Umbilical cord (tissue), 2 donors: ENCODE results near the gene TNFSF9. TPM values are rescaled to one million over a fixed set of nuclear protein-coding genes. Genes with fewer than 3 reads are reported as not detected.

Experiments
- DNase-seq: peaks from one replicate; pipeline ENCODE4 v3.0.0-alpha.2; 2015; ENCODE audit warnings: low spot score
- total RNA-seq: library from RNA; depleted of rRNA; stranded (reverse); fragments of >200 nt; gene quantifications from one replicate; pipeline ENCODE4 v1.2.3, GENCODE V29; 2014; ENCODE audit warnings: low replicate concordance; ENCODE audit not compliant: insufficient read depth

TNFSF9 gene, protein sequence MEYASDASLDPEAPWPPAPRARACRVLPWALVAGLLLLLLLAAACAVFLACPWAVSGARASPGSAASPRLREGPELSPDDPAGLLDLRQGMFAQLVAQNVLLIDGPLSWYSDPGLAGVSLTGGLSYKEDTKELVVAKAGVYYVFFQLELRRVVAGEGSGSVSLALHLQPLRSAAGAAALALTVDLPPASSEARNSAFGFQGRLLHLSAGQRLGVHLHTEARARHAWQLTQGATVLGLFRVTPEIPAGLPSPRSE
- total RNA-seq = not detected

DNA sequence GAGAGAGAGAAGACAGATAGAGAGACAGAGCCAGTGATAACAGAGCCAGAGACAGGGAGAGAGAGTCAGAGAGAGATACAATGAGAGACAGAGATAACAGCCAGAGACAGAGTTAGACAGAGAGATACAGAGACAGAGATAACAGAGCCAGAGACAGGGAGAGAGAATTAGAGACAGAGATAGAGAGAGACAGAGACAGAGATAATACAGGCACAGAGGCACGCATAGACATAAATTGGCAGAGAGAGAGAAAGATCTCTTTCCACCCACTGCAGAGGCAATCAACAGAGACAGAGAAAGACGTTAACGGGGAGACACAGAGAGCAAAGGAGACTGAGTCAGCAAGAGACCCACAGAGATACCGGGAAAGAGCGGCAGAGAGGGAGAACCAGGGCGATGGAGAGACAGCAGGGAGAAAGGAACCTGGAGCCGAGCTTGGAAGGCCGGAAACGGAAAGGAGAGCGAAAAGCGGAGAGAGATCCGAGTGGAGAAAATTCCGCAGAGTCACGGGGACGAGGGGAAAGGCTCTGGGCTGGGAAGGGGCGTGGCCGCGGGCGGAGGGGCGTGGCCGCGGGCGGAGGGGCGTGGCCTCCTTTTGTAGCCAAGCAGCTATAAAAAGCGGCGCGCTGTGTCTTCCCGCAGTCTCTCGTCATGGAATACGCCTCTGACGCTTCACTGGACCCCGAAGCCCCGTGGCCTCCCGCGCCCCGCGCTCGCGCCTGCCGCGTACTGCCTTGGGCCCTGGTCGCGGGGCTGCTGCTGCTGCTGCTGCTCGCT is at the start of gene TNFSF9:
Gene TNFSF9 (plus strand): TSS at position 641 of the 777 bp plus-strand sequence. CDS start 11 bp downstream, at position 652.
- DNase-seq = peak; percentile 85

DNA sequence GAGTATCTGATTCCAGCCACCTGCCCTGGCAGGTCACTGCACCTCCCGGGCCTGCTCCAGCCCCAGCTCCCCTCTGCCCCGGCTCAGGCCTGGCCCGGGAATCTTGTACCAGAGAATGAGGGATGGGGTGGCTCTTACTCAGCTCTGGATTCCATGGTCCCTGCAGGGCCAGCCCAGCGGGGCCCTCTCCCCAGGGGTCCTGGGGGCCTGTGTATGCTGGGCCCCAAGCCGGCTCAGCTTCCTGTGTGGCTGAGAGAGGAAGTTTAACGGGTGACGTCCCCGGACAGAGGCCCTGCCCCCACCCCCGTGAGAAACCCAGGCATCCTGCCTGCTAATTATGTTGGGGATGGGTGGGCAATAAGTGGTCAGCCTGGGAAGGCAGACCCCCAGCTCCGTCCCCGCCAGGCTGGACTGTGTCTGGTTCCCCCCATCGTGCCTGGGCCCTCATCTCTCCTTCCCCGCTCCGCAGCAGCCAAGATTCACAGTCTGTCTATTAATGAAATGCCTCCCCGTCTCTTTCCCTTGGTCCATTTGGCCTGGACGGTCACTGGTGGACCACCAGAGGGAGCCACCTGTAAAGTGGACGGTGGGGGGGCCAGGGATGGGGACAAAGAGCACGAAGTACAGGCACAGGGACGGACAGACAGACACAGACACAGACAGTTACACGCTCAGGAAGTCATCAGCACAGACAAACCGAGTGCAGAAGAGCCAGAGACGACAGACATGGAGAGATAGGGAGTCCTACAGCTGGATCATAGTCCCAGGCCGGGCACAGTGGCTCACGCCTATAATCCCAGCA is 49.1 kb upstream of the TNFSF9 start, which contains the start of gene DENND1C:
Gene DENND1C (minus strand): TSS at position 247 of the 802 bp plus-strand sequence. CDS start 92 bp downstream, at position 155.
- DNase-seq = no peak

DNA sequence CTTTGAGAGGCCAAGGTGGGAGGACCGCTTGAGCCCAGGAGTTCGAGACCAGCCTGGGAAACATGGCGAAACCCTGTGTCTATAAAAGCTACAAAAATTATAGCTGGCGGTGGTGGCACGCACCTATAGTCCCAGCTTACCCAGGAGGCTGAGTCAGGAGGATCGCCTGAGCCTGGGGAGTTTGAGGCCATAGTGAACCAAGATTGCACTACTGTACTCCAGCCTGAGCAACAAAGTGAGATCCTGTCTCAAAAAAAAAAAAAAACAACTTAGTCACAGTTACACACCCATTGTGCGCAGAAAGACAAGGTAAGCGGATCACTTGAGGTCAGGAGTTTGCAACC is 48.5 kb upstream of the TNFSF9 start:
- no peak for DNase-seq

DNA sequence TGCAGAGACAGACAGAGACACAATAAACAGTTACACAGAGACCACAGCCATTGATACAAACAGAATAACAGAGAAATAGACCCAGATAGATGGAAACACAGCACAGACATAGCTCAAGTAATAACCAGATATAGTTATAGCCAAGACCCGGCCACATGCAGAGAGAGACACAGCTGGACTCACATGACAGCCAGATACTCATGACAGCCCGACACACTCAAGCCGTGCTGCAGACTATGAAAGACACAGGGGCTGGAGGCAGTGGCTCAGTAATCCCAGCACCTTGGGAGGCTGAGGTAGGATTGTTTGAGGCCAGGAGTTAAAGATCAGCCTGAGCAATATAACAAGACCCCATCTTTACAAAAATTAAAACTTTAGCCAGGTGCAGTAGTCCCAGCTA is 47.6 kb upstream of the TNFSF9 start:
- DNase-seq = no peak

DNA sequence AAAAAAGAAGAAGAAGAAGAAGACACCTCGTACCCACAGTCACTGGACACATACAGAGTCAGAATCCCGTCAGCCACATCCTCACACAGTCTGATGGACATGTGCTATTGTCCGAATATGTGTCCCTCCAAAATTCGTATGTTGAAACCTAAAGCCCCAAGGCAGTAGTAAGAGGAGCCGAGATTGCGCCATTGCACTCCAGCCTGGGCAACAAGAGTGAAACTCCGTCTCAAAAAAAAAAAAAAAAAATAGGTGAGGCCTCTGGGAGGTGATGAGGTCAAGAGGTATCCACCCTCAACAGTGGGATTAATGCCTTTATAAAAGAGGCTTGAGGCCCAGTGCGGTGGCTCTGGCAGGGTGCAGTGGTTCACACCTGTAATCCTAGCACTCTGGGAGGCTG is 46.6 kb upstream of the TNFSF9 start:
- DNase-seq = no peak

DNA sequence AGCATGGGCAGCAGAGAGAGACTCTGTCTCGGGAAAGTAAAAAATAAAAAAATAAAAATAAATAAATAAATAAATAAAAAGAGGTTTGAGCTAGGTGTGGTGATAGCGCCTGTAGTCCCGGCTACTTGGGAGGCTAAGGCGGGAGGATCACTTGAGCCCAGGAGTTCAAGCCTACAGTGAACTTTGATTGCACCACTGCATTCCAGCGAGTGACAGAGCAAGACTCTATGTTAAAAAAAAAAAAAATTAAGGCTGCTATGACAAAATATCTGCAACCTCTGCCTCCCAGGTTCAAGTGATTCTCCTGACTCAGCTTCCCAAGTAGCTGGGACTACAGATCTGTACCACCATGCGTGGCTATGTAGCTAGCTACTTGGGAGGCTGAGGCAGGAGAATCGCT is 46.0 kb upstream of the TNFSF9 start:
- no peak for DNase-seq

DNA sequence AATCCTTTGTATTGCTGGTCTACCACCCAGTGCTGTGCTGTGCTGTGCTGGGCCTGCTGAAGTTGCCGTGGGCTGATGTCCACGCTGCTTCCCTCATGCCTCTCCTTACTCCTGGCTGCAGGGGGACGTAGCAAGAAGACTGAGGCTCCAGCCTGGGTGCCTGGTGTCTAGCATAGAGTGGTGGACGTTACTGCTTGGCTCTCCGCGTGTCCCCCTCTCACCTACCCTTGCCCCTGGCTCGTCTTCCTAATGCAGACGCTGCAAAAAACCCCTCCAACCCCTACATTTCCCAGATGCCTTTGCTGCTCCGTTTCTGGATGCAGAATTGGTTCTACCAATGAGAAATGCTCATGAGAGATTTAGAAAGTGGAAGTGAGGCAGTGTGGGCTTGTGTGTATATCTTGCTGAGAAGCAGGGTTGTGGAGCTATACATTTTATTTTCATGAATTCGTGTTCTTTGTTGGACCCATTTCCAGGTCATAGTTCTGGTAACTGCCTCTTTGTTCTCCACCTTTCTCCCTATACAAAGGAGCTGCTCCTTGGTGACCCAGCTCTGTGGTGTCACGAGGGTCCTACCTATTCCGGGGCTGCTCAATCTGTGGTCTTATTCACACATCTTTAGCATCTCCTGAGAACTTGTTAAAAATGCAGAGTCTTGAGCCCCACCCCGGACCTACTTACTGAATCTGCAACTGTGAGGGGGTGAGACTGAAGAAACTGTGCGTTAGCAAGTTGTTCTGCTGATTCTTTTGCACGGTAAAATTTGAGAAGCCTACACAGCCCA is 41.4 kb upstream of the TNFSF9 start:
- no peak for DNase-seq

DNA sequence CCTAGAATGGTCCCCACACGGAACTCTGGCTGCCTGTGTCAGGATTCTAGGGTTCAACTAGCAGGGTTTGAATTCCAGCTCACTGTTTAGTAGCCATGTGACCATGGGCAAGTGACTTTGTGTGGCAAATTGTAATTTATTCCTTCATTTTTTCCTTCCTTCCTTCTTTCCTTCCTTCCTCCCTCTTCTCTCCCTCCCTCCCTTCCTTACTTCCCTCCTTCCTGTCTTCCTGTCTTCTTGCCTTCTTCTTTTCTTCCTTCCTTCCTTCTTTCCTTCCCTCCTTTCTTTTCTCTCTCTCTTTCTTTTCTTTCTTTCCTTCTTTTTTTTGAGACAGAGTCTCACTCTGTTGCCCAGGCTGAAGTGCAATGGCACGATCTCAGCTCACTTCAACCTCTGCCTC is 40.7 kb upstream of the TNFSF9 start:
- DNase-seq = no peak

DNA sequence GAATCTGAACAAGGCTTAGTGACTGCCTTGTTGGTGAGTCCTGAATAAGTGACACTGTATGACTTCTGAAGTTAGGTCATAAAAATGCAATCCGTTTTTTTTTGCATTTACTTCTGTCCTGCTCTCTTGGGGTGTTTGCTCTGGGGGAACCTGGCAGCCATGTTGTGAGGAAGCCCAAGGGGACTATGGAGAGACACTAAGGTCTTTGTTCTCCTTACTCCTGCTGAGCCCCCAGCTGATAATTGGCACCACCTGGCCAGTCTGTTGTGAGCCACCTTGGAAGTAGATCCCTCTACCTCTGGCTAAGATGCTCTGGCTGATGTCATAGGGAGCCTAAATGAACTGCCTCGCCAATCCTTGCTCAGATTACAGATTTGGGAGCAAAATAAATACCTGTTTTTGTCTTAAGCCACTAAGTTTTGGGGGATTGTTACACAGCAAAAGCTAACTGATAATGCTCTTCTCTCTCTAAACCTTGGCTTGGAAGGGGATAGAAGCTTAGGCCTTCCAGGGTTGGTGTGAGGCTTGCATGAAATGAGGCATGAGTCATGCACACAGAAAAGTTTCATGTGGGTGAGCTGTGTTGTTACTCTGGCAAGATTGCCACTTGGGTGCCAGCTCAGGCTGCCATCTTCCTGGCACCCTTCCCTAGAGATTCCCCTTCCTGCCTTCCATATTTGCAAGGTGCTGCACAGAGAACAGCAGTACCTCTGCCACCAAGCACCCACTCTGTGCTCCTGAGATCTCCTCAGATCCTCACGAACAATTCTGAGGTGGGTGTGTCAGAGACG is 38.8 kb upstream of the TNFSF9 start:
- DNase-seq = no peak

DNA sequence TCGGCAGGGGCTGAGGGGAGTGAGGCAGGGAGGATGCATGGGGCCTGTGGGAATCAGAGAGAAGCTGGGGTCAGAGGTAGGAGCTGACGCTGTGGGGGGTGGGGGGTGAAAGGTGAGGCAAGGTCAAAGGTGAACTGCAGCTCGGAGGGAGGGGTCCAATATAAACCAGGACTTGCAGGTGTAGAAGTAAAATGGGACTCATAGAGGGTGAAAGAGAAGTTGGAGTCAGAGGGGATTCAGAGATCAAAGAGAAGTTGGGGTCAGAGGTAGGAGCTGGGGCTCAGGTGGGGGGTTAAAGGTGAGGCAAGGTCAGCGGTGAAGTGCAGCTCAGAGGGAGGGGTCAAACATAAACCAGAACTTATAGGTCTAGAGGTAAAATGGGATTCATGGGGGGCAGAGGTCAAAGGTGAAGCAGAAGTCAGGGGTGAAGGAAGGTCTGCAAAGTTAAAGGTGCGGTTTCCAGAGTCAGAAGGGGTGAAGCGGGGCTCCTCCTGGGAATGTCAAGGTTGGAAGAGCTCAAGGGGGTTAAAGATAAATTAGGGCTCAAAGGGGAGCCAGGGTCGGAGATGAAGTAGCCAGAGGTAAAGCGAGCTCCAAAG is 36.3 kb upstream of the TNFSF9 start:
- DNase-seq = no peak

DNA sequence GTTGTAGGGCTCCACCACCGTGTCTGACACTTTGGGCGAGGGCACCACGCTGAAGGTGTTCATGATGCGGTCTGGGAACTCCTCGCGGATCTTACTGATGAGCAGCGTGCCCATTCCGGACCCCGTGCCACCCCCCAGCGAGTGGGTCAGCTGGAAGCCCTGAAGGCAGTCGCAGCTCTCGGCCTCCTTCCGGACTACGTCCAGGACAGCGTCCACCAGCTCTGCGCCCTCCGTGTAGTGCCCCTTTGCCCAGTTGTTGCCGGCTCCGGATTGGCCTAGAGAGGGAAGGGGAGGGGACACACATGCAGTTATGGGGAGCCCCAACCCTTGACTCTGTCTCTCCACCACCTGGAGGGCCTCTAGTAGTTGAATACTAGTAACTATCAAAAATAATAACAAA is 34.9 kb upstream of the TNFSF9 start:
- no peak for DNase-seq

DNA sequence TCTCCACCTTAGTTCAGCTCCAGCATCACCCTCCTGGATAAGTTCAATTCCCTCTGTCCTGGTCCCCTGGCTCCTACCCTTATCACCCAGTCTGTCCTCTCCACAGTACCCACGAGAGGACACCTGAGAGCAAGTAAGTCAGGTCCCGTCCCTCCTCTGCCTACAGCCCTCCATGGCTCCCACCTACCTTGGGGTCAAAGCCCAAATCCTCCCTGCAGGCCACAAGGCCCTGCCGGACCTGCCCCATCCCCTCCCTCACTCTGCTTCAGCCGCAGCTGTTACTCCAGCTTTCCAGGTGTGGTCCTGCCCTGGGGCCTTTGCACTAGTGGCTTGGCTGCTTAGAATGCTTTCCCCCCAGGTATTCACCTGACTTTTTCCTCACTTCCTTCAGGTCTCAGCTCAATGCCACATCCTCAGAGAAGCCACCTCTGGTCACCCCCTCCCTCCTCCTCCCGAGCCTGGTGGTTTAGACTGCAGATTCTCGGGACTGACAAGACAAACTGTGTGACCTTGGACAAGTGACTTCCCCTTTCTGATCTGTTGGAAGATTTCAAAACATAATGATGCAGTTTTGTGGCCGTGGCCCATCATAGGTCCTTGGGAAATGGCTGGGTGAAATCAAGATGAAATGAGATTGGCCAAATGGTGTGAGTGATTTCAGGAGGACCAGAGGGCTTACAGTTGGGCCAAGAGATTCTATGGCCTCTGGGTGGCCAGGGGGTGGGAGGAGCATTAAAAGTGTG is 32.4 kb upstream of the TNFSF9 start:
- no peak for DNase-seq

DNA sequence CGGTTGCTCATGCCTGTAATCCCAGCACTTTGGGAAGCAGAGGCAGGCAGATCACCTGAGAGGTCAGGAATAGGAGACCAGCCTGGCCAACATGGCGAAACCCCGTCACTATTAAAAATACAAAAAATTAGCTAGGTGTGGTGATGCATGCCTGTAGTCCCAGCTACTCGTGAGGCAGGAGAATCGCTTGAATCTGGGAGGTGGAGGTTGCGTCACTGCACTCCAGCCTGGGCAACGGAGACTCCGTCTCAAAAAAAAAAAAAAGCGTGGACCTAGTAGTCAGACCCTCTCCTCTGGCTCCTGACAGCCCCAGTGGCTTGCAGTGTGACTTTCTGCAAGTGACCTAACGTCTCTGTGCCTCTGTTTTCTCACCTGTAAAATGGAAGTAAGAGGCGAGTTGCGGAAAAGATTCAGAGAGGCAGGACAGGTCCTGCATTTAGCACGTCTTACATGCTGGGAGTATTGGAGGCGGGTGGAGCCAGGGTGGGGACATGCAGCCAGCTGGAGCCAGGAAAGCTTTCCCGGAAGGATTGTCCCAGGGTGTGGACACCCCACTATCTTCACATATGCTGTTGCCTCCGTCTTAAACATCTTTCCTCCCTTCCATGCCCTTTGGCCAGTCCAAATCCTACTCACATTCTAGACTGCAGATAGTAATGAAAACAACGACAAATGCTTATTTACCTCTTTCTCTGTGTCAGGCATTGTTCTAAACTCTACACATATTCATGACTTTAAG is 31.6 kb upstream of the TNFSF9 start:
- no peak for DNase-seq

DNA sequence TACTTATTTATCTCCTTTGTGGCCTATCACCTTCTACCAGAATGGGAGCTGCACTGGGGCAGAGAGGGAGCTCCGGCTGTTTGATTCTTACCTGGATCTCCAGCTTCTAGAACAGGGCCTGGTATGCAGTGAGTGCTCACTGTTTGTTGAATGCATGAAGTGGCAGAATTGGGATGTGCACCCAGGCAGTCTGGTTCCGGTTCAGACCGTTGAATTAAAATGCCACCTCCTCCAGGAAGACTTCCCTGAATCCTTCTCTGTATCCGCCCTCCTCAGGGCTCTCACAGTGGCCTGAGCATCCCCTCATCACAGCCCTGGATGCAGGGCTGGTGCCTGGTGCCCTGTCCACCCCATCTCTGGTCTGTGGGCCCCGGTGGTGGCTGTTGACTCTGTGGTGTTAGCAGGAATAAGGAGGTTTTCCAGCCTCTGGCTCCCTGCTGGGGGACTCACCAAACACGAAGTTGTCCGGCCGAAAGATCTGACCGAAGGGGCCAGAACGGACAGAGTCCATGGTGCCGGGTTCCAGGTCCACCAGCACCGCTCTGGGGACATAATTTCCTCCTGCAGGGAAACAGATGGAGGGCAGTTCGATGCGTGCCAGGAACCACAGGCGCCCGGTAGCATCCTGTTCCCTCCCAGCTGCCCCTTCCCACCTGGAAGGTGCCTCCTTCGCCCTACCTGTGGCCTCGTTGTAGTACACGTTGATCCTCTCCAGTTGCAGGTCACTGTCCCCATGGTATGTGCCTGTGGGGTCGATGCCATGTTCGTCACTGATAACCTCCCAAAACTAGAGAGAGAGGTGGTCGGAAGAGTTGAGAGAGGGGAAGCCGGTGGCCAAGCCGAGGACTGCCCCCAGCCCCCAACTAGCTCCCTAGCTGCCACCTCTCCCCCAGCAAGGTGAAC is 29.7 kb upstream of the TNFSF9 start:
- no peak for DNase-seq

DNA sequence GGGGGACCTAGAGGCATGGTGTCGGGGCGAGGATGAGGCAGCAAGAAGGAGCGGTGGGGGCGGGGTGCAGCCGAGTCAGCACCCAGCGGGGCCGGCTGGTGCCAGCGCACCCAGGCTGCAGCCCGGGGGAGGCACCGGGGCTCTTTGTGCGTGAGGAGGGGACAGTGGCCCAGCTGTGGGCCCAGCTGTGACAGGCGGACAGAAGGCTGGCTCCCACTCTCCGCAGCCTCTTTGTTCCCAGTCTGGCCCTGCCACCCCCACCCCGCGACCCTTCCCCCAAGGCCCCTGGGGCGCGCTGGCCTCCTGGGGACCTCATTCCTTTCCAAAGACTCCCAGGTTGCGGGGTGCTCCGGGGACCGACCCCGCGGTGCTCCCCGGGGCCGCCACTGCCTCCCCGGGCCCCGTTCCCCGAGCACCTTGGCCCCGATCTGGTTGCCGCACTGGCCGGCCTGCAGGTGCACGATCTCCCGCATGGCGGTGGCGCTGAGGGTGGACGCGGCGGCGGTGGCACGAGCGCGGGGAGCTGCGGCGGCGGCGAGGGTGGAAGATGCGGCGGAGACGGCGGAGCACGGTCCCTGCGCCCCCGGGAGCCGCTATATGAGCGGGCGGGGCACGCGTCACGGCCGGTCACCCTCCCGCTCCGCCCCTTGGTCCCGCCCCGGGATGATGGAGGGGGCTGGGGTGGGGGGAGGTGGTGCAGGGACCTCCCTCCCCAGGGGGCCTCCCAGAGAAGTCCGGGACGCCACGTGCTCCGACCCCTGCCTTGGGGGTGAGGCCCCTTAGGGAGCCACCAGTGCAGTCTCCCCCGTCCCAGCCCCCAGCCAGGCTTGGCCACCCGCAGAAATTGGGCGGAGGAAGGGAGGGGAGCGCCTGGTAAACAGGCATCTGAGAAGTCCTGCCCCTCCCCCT is 28.8 kb upstream of the TNFSF9 start, which contains the start of gene TUBB4A:
Gene TUBB4A (minus strand): TSS at position 570 of the 909 bp plus-strand sequence. CDS start 97 bp downstream, at position 473.
- no peak for DNase-seq

DNA sequence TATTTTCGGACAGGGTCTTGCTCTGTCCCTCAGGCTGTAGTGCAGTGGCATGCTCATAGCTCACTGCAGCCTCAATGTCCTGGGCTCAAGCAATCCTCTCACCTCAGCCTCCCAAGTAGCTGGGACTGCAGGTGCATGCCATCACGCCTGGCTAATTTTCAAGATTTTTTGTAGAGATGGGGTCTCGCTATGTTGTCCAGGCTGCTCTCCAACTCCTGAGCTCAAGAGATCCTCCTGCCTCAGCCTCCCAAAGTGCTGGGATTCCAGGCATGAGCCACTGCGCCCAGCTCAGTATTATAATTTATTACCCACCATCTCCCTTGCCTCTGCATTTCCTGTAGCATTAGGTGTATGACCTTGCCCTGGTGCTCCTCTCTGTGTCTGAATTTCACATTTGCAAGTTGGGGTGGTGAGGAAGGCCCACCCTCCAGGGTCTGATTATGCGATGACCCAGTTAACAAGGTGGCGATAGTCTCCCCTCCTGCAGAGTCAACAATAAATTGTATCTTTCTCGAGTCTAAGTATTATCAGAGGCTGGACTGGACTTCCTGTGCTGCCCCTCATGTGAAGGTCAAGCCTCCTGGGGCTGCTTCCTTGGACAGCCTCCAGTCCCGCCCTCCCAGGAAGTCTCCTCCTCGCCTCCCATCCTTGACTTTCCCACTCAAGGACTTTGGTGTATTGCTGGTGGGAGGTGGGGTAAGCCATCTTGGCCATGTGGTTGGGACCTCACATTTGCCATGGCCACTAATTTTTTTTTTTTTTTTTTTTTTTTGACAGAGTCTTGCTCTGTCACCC is 27.2 kb upstream of the TNFSF9 start:
- DNase-seq = no peak
